AG04449 (cell line): ENCODE results near the gene ABI3BP.

Experiments
- CTCF ChIA-PET: fragments of 350-600 bp; formaldehyde crosslinking; extraction: SDS; loops from one replicate; lab custom pipeline; 2021; ENCODE audit warnings: antibody characterized with exemption; lab: Yijun Ruan, JAX
- POLR2A ChIA-PET: fragments of 400-600, 350-600 bp; formaldehyde crosslinking; extraction: SDS; loops from one replicate; lab custom pipeline; 2020; ENCODE audit warnings: antibody characterized with exemption, inconsistent platforms; lab: Yijun Ruan, JAX
- DNase-seq: peaks from one replicate; pipeline ENCODE4 v3.0.0-alpha.2; 2010; ENCODE audit warnings: low read depth, low spot score
- H3K4me3 ChIP-seq: 2 replicates; pipeline ENCODE4 v1.5.1; 2011; ENCODE audit warnings: low read depth, mild to moderate bottlenecking, control low read depth, low read length
- TF ChIP-seq, protein P1 (sequence below): IDR thresholded peaks from one replicate; pipeline ENCODE4 v1.5.1; 2011; ENCODE audit warnings: mild to moderate bottlenecking, moderate library complexity, low read length, control low read depth, inconsistent platforms; ENCODE audit not compliant: insufficient read depth; ENCODE audit errors: missing control alignments

The ABI3BP gene

DNA sequence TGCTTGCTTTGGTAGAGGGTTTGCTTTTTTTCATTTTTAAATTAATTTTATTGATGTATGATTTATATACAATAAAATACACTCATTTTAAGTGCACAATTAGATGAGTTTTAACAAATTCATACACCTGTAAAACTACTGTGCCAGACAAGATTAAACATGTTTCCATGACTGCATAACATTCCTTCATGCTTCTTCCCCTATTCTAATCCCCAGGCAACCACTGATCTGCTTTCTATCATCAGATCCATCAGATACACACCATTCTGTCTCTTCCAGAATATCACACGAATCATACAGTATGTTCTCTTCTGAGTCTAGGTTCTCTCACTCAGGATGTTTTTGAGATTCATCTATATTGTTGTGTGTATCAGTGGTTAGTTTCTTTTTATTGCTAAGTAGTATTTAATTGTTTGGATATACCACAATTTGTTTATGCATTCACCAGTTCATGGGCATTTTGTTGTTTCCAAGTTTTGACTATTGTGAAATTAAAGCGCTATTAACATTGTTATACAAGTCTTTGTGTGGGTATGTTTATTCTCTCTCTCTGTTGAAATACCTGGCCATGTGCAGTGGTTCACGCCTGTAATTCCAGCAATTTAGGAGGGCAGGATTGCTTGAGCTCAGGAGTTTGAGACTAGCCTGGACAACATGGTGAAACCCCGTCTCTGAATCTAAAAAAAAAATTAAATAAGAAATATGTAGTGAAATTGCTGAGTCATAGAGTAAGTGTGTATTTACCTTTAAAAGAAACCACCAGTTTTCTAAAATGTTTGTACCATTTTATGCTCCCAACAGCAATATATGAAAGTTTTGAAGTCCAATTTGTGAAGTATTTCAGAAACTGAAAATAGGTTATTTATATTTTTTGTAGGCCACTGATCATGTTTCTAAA is 290.9 kb downstream of the ABI3BP start:
- no peak for DNase-seq
- POLR2A ChIA-PET = no interaction called here
- TF ChIP-seq, protein P1, sequence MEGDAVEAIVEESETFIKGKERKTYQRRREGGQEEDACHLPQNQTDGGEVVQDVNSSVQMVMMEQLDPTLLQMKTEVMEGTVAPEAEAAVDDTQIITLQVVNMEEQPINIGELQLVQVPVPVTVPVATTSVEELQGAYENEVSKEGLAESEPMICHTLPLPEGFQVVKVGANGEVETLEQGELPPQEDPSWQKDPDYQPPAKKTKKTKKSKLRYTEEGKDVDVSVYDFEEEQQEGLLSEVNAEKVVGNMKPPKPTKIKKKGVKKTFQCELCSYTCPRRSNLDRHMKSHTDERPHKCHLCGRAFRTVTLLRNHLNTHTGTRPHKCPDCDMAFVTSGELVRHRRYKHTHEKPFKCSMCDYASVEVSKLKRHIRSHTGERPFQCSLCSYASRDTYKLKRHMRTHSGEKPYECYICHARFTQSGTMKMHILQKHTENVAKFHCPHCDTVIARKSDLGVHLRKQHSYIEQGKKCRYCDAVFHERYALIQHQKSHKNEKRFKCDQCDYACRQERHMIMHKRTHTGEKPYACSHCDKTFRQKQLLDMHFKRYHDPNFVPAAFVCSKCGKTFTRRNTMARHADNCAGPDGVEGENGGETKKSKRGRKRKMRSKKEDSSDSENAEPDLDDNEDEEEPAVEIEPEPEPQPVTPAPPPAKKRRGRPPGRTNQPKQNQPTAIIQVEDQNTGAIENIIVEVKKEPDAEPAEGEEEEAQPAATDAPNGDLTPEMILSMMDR = no peak
- CTCF ChIA-PET = interaction anchor here (1.1 kb wide), 1 partner anchor 9 kb away, joined by 3 read pairs; no protein-coding TSS in a partner anchor
- no peak overlapping the region for H3K4me3 ChIP-seq

DNA sequence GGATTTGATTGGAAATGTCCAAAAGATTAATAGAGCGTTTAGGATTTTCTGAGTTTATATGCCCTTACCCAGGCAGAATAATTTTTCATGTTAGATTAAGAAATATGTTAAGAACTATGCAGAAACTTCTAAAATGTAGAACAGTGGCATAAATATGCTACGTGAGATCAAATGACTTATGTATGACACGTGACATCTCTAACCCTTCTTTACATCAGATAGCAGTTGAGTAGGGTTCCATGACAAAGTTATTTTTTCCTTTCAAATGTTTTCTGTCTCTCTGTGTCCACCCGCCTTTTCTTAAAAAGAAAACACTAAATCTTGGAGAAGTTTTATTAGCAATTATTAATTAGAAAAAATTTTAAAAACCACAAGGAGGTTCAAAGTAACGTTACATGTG is 292.5 kb downstream of the ABI3BP start:
- ChIA-PET POLR2A (no interaction called here), CTCF (no interaction called here)
- TF ChIP-seq, protein P1 = no peak
- no peak for DNase-seq
- no peak overlapping the region for H3K4me3 ChIP-seq
